ENCODE measurements around the gene RASA2.

DNA sequence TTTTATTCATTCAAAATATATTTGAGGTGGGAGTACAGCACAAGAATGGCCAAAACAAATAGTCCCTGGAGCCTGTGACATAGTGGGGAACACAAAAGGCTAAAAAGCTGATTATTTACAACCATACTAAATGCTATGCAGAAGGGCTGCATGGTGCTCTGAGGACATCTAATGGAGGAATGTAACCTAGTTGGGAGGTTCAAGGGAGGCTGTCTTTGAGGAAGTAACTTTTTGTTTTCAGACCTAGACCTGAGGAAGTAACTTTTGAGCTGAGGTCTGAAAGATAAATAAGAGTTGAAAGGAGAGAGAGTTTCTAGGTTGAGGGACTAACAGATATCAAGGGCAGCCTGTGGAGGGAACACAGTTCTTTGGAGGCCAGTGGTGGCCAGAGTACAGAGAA, 34.8 kb upstream of the RASA2 start:
- TF ChIP-seq, protein P1, sequence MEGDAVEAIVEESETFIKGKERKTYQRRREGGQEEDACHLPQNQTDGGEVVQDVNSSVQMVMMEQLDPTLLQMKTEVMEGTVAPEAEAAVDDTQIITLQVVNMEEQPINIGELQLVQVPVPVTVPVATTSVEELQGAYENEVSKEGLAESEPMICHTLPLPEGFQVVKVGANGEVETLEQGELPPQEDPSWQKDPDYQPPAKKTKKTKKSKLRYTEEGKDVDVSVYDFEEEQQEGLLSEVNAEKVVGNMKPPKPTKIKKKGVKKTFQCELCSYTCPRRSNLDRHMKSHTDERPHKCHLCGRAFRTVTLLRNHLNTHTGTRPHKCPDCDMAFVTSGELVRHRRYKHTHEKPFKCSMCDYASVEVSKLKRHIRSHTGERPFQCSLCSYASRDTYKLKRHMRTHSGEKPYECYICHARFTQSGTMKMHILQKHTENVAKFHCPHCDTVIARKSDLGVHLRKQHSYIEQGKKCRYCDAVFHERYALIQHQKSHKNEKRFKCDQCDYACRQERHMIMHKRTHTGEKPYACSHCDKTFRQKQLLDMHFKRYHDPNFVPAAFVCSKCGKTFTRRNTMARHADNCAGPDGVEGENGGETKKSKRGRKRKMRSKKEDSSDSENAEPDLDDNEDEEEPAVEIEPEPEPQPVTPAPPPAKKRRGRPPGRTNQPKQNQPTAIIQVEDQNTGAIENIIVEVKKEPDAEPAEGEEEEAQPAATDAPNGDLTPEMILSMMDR (IDR thresholded peaks at IDR 0.05; ENCODE audit: poor library complexity, severe bottlenecking): no peak
- no peak for TF ChIP-seq POLR2AphosphoS5 (IDR thresholded peaks at IDR 0.05)
- TF ChIP-seq EZH2 (IDR thresholded peaks at IDR 0.05; ENCODE audit: borderline replicate concordance, insufficient read depth, low read length, poor library complexity, severe bottlenecking): no peak
- no peak for TF ChIP-seq MXI1 (conservative IDR thresholded peaks at IDR 0.05; ENCODE audit: poor library complexity, severe bottlenecking)
- no peak for TF ChIP-seq EP300 (conservative IDR thresholded peaks at IDR 0.05; ENCODE audit: poor library complexity, severe bottlenecking)
- no peak for TF ChIP-seq REST (IDR thresholded peaks at IDR 0.05; ENCODE audit: borderline replicate concordance)
